NB4 (cell line): ENCODE data around the gene ADGRL2.

ENCODE experiments used
- MAX ChIP-seq: IDR thresholded peaks from 2 replicates; pipeline ENCODE4 v1.6.1; 2011; ENCODE audit warnings: low read depth, low read length
- POLR2A ChIP-seq: IDR thresholded peaks from 2 replicates; pipeline ENCODE4 v1.6.1; 2011; ENCODE audit warnings: mild to moderate bottlenecking; ENCODE audit not compliant: insufficient read length; ENCODE audit errors: extremely low read depth
- TF ChIP-seq, protein P1 (sequence below): IDR thresholded peaks from one replicate; pipeline ENCODE4 v1.5.1; 2012; ENCODE audit warnings: low read depth, low read length

- no peak for TF ChIP-seq MAX
- TF ChIP-seq, protein P1, sequence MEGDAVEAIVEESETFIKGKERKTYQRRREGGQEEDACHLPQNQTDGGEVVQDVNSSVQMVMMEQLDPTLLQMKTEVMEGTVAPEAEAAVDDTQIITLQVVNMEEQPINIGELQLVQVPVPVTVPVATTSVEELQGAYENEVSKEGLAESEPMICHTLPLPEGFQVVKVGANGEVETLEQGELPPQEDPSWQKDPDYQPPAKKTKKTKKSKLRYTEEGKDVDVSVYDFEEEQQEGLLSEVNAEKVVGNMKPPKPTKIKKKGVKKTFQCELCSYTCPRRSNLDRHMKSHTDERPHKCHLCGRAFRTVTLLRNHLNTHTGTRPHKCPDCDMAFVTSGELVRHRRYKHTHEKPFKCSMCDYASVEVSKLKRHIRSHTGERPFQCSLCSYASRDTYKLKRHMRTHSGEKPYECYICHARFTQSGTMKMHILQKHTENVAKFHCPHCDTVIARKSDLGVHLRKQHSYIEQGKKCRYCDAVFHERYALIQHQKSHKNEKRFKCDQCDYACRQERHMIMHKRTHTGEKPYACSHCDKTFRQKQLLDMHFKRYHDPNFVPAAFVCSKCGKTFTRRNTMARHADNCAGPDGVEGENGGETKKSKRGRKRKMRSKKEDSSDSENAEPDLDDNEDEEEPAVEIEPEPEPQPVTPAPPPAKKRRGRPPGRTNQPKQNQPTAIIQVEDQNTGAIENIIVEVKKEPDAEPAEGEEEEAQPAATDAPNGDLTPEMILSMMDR: no peak
- TF ChIP-seq POLR2A: no peak
Measured at GRCh38 chr1:82019508-82019907, 218.8 kb downstream of the ADGRL2 start.
